LNCAP (cell line): ENCODE data around the gene GTPBP6.

Experiments used
- TF ChIP-seq, protein P1 (sequence below): fragments of 450-650 bp; IDR thresholded peaks from 2 replicates; pipeline ENCODE4 v1.5.1; 2017; ENCODE audit warnings: mild to moderate bottlenecking

GTPBP6 gene

DNA sequence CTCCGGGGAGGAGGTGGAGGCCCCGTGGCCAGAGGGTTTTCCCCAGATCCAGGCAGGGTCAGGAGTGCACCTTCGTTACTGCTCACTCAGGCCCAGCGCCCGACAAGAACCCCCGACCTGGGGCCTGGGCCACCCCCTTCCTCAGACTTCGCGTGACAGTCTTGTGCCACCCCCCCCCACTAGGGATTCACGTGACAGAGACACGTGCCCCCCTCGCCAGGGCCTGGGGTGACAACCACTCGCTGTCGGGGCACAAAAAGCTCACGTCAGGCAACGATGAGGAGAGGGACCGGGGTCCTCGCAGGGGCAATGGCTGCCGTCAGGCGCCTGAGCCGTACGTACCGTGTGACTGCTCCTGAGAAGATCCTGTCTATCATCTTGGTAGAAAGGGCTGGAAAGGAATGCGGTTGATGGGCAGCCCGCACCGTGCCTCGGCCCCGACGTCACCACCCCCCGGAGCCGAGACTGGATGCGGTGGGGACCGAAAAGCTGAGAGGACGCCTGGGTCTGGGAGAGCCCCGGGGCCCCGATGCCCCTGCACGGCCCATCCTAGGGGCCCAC is 23.0 kb upstream of the GTPBP6 start:
- TF ChIP-seq, protein P1, sequence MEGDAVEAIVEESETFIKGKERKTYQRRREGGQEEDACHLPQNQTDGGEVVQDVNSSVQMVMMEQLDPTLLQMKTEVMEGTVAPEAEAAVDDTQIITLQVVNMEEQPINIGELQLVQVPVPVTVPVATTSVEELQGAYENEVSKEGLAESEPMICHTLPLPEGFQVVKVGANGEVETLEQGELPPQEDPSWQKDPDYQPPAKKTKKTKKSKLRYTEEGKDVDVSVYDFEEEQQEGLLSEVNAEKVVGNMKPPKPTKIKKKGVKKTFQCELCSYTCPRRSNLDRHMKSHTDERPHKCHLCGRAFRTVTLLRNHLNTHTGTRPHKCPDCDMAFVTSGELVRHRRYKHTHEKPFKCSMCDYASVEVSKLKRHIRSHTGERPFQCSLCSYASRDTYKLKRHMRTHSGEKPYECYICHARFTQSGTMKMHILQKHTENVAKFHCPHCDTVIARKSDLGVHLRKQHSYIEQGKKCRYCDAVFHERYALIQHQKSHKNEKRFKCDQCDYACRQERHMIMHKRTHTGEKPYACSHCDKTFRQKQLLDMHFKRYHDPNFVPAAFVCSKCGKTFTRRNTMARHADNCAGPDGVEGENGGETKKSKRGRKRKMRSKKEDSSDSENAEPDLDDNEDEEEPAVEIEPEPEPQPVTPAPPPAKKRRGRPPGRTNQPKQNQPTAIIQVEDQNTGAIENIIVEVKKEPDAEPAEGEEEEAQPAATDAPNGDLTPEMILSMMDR = no peak

DNA sequence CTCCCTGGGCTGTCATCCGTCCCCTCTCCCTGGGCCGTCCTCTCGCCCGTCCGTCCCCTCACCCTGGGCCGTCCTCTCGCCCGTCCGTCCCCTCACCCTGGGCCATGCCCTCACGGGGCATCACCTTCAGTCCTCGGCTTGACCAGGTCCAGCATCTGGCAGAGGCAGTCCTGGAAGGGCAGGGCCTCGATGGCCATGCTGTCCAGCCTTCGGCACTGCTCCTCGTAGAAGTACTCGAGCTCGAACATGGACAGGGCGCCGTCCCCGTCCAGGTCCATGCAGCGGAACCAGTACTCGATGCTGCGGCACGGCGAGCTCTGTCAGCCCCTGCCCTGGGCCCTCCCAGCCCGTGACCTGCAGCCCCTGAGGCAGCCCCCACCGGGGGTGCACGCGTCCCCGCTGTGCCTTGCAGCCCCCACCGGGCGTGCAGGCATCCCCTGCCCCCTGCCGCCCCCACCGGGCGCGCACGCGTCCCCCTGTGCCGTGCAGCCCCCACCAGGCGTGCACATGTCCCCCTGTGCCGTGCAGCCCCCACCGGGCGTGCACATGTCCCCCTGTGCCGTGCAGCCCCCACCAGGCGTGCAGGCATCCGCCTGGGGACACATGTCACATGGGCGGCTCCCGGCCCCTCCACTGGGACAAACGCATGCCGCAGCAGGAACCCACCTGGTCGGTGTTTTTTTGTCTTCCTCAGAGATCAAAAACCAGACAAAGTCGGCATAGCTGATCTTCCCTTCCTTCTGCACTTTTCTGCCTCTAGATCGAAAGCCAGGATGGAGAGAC is 22.2 kb upstream of the GTPBP6 start:
- TF ChIP-seq, protein P1 = no peak

DNA sequence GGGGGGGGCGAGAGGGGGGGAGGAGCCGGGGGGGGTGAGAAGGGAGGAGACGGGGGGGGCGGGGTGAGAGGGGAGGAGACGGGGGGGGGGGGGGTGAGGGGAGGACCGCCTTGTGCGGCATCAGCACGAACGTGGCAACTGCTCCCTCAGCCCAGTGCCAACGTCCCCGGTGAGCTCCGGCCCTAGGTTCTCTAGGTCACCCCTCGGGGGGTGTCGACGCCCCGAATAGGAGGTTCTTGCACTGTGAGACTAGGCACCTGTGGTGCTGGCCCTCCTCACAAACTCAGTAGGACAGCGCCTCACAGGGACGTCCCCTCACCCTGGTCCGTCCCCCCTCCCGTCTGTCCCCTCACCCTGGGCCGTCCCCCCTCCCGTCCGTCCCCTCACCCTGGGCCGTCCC is 21.5 kb upstream of the GTPBP6 start:
- TF ChIP-seq, protein P1 = no peak

DNA sequence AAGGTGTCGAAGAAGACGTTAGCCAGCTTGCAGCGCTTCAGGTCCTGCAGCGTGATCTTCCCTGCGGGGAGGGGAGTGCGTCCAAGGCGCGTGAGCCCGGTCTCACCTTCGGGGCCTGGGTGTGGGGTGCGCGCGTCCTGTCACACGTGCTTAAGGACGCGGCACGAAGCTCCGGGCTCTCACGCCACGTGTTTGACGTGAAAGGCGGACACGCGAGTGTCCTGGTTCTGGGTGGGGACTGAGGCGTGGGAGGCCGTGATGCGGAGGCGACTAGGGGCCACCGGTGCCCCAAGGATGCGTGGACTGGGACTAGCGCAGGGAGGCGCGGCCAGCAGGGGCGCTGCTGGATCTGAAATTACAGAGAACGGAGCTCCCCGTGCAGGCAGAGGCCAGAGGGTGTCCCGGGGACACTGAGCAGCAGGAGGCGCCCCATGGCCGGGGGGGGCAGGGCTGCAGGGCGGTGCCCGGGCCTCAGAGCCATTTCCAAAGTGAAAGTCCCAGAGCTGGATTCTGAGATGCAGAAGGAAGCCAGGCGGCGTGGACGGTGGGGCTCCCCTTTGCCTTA is 20.3 kb upstream of the GTPBP6 start:
- TF ChIP-seq, protein P1 = no peak

DNA sequence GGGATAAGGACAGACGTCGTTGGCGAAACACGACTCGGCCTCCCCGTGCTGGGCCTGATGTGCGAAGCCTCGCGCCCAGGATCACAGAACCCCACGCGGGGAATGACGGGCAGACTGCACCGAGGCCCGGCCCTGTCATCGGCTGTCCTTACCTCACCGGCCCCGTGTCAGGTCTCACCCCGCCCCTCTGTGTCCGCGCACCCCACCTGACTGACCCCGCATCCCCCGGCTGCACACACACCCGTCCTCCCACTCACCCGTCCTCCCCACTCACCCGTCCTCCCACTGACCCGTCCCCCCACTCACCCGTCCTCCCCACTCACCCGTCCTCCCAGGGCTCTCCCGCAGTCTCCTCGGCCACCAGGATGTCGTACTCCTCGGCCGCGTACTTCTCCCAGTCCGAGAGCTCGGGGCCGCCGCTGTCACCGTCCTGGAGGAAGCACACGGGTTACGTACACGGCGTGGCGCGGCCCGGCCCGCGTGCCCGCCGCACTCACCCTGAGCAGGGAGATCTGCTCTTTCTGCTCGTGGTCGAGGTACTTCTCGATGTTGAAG is 19.8 kb upstream of the GTPBP6 start:
- TF ChIP-seq, protein P1 = no peak

DNA sequence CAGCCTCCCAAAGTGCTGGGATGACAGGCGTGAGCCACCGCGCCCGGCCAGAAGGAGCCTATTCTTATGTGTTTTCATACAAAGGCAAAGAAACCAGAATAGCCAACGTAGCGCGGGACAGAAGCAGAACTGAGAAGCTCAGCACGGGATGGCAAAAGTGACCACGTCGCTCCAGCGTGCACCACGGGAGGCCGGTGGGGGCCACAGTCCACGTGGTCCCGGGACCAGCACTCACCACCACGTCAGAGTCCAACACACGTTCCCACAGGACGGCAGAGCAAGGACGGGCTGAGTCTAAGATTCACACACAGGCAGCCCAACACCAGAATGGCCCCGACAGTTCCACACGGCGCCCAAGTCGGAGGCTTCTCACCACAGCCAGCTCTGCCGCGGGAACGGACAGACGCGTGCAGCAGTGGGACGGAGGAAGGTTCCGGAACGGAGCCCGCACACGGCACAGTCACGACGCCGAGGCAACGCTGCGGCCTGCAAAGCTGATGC is 18.8 kb upstream of the GTPBP6 start:
- TF ChIP-seq, protein P1 = no peak

DNA sequence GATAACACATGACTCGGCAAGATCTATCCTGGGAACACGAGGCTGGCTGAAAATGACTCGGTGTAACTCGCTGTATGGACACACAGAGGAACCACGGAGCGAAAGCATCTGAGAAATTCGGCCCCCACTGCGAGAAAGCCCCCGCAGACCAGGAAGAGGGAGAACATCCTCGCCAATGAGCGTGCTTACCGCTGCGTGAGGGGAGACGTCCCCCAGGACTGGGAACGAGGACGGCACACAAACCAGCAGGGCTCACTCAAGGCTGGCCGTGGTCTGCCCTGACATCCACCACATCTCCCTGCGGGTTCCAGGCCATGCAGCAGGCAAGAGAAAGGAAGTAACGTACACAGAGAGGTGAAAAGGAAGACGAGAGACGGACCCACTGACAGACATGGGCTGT is 17.6 kb upstream of the GTPBP6 start:
- TF ChIP-seq, protein P1 = no peak
